Stomach (tissue), 4 donors: Measurements from ENCODE around the gene NAV1.

ENCODE experiments used
- POLR2A ChIP-seq, 4 donors: fragments of 450-650 bp; IDR thresholded peaks; one replicate each; pipeline ENCODE4 v1.6.1; 2016; ENCODE audit warnings: antibody characterized with exemption in 4 of 4, control low read depth in 2 of 4, mild to moderate bottlenecking in 1 of 4, moderate library complexity in 1 of 4
- POLR2AphosphoS5 ChIP-seq, 3 donors: sonication (generic); formaldehyde crosslinking; IDR thresholded peaks; one replicate each; pipeline ENCODE4 v1.6.1; 2016; ENCODE audit warnings: antibody characterized with exemption in 3 of 3
- TF ChIP-seq, protein P1 (sequence below), 7 experiments: fragments of 450-650 bp in 4 of 7; fragments of 200-600 bp in 3 of 7; sonication (generic) in 3 of 7; IDR thresholded peaks; one replicate each; pipeline ENCODE4 v1.5.1; 2016 to 2019; ENCODE audit warnings: antibody characterized with exemption in 7 of 7, control low read depth in 2 of 7, mild to moderate bottlenecking in 1 of 7

DNA sequence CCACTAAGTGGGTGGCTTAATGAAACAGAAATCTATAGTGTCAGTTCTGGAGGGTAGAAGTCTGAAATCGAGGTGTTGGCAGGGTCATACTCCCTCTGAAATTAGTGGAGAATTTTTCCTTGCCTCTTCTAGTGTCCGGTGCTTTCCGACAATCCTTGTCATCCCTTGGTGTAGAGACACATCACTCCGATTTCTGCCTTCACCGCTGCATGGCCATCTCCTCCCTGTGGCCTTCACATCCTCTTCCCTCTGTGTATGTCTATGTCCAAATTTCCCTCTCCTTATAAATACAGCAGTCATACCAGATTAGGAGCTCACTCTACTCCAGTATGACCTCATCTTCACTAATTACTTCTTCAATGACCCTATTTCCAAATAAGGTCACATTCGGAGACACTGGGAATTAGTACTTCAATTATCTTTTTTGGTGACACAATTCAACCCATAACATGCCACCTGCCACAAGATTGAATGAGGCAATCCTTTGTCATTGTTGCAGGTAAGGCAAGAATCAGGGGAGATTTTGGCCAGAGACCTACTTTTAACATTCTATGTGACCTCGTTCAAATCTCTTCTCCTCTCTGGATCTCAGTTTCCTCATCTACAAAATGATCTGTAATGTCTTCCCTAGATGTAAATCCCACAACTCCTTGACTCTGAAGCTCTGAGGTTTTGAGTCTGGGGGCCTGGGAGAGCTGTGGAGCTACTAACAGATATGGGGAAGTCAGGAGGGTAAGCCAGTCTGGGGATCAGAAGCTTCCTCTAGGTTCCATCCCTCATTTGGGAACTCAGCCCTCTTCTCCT lies 16.1 kb downstream of the NAV1 start:
- TF ChIP-seq, protein P1, sequence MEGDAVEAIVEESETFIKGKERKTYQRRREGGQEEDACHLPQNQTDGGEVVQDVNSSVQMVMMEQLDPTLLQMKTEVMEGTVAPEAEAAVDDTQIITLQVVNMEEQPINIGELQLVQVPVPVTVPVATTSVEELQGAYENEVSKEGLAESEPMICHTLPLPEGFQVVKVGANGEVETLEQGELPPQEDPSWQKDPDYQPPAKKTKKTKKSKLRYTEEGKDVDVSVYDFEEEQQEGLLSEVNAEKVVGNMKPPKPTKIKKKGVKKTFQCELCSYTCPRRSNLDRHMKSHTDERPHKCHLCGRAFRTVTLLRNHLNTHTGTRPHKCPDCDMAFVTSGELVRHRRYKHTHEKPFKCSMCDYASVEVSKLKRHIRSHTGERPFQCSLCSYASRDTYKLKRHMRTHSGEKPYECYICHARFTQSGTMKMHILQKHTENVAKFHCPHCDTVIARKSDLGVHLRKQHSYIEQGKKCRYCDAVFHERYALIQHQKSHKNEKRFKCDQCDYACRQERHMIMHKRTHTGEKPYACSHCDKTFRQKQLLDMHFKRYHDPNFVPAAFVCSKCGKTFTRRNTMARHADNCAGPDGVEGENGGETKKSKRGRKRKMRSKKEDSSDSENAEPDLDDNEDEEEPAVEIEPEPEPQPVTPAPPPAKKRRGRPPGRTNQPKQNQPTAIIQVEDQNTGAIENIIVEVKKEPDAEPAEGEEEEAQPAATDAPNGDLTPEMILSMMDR (IDR thresholded peaks at IDR 0.05), result no peak
- TF ChIP-seq POLR2AphosphoS5 (IDR thresholded peaks at IDR 0.05) (no peak), POLR2A (IDR thresholded peaks at IDR 0.05) (no peak)
